Measurements from ENCODE around the gene CEP152.

The CEP152 gene

GRCh38 chr15:48696627-48697312 is 114.1 kb downstream of the CEP152 start:
- DNase-seq (ENCODE audit: low spot score): no peak

DNA sequence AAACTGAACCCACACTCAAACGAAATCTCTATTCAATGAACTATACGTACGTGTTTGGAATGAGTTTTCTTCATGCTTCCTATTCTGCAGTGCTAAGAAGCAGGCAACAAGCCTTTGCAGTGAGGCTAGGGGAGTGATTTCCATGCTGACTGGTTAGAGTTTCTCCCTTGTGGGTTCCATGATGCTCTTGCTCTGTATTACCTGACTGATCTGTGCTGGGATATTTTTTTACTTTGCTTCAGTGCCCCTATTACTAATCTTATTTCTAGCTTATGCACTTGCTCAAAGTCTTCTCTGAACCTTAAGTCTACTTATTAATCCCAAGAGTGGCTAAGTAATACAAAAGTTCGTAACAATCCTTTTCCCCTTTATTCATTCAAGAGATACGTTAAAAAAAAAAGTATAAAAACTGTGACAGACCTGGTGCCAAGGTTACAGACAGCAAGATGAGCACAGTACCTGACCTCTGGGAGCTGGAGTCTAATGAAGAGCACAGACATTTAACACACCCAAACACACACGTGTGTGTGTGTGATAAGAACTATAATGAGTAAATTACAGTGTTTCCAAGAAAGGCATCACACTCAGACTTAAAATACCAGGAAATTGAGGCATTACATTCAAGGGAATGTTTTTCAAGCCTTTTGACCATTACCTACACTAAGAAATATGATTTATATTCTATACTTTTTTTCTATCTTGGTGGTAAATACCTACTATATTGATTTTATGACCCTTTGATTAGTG is 114.9 kb downstream of the CEP152 start:
- DNase-seq (ENCODE audit: low spot score): no peak

GRCh38 chr15:48695088-48695826 is 115.6 kb downstream of the CEP152 start:
- DNase-seq (ENCODE audit: low spot score): no peak

DNA sequence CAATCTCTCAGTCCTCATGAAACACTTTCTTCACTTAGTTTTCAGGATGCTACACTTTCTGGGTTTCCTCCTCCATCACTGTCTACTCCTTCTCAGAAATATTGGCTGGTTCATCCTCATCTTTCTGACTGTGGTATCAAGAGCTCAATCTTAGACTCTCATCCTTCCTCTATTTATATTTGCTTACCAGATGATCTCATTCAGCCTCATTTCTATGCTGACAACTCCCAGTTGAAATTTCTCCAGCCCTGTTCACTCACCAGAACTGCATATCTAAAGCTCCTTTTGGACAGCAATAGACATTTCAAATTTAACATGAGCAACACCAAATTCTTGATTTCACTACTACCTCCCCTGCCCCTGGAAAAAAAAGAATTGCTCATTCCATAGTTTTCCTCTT is 117.4 kb downstream of the CEP152 start:
- DNase-seq (ENCODE audit: low spot score): no peak

DNA sequence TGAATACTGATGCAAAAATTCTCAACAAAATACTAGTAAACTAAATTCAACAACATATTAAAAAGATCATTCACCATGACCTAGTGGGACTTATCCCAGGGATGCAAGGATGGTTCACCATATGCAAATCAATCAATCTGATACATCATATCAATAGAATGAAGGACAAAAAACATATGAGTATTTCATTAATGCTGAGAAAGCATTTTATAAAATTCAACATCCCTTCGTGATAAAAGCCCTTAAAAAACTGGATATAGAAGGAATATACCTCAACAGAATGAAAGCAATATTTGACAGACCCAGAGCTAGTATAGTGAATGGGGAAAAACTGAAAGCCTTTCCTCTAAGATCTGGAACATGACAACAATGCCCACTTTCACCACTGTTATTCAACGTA is 122.4 kb downstream of the CEP152 start:
- DNase-seq (ENCODE audit: low spot score): no peak
